CD8-positive, alpha-beta memory T cell (primary cell): ENCODE results near the gene UNC5C. TPM values are rescaled to one million over a fixed set of nuclear protein-coding genes. Genes with fewer than 3 reads are reported as not detected.

Experiments used
- CTCF ChIA-PET: fragments of 350-600 bp; sonication (Branson Sonifier 250); formaldehyde crosslinking; loops from one replicate; lab custom pipeline; 2021; ENCODE audit warnings: antibody characterized with exemption; lab: Charles Lee
- POLR2A ChIA-PET: fragments of 350-600 bp; sonication (Branson Sonifier 250); formaldehyde crosslinking; loops from one replicate; lab custom pipeline; 2021; ENCODE audit warnings: antibody characterized with exemption; lab: Charles Lee
- DNase-seq, 5 donors: peaks; one replicate each; pipeline versions ENCODE4 v3.0.0 to v3.0.0-alpha.2; 2020 to 2022; ENCODE audit warnings: mixed read lengths in 1 of 5
- H3K27ac ChIP-seq: one replicate; pipeline ENCODE4 v1.7.0; 2013; ENCODE audit warnings: low read depth, mild to moderate bottlenecking, low read length, moderate library complexity
- H3K27me3 ChIP-seq: 2 replicates; pipeline ENCODE4 v1.7.0; 2013; ENCODE audit warnings: low read length, mild to moderate bottlenecking; ENCODE audit not compliant: insufficient read depth, poor library complexity, severe bottlenecking
- H3K36me3 ChIP-seq: 2 replicates; pipeline ENCODE4 v1.7.0; 2013; ENCODE audit warnings: mild to moderate bottlenecking, low read length, moderate library complexity; ENCODE audit not compliant: insufficient read depth
- H3K4me1 ChIP-seq: 2 replicates; pipeline ENCODE4 v1.7.0; 2013; ENCODE audit warnings: mild to moderate bottlenecking, low read length, moderate library complexity; ENCODE audit not compliant: insufficient read depth
- H3K4me3 ChIP-seq: 2 replicates; pipeline ENCODE4 v1.7.0; 2013; ENCODE audit warnings: mild to moderate bottlenecking, low read length
- H3K9me3 ChIP-seq: 2 replicates; pipeline ENCODE4 v1.7.0; 2013; ENCODE audit warnings: mild to moderate bottlenecking, low read length
- H3K27ac Mint-ChIP-seq, 8 donors: one replicate each; pipeline ENCODE4 v1.8.0; 2020 to 2021; ENCODE audit warnings: mixed read lengths in 8 of 8, mild to moderate bottlenecking in 6 of 8, inconsistent platforms in 3 of 8, moderate library complexity in 3 of 8
- H3K27me3 Mint-ChIP-seq, 2 donors: one replicate each; pipeline ENCODE4 v1.8.0; 2020 to 2021; ENCODE audit warnings: mixed read lengths in 2 of 2, mild to moderate bottlenecking in 1 of 2, moderate library complexity in 1 of 2
- H3K36me3 Mint-ChIP-seq, 3 donors: one replicate each; pipeline ENCODE4 v1.8.0; 2020 to 2021; ENCODE audit warnings: mixed read lengths in 3 of 3, inconsistent platforms in 1 of 3, mild to moderate bottlenecking in 1 of 3
- H3K4me1 Mint-ChIP-seq, 3 donors: one replicate each; pipeline ENCODE4 v1.8.0; 2020 to 2021; ENCODE audit warnings: mixed read lengths in 3 of 3, inconsistent platforms in 1 of 3, mild to moderate bottlenecking in 1 of 3
- H3K4me3 Mint-ChIP-seq, 7 donors: one replicate each; pipeline ENCODE4 v1.8.0; 2020 to 2021; ENCODE audit warnings: mixed read lengths in 7 of 7, mild to moderate bottlenecking in 6 of 7, moderate library complexity in 4 of 7, inconsistent platforms in 2 of 7
- H3K9me3 Mint-ChIP-seq, 5 donors: one replicate each; pipeline ENCODE4 v1.8.0; 2020 to 2022; ENCODE audit warnings: mixed read lengths in 5 of 5, mild to moderate bottlenecking in 3 of 5, moderate library complexity in 2 of 5, inconsistent platforms in 1 of 5
- polyA plus RNA-seq: library from polyadenylated mRNA; unstranded; fragments of 300-500 nt; fragmentation: Illumina TruSeq; gene quantifications from one replicate; pipeline ENCODE4 v1.2.3, GENCODE V29; 2021
- total RNA-seq, 2 experiments: library from RNA; stranded (reverse); gene quantifications; one replicate each; pipeline ENCODE4 v1.2.3, GENCODE V29; 2021

Gene UNC5C
- total and polyA plus RNA-seq, 3 experiments from 2014 or later = not detected

DNA sequence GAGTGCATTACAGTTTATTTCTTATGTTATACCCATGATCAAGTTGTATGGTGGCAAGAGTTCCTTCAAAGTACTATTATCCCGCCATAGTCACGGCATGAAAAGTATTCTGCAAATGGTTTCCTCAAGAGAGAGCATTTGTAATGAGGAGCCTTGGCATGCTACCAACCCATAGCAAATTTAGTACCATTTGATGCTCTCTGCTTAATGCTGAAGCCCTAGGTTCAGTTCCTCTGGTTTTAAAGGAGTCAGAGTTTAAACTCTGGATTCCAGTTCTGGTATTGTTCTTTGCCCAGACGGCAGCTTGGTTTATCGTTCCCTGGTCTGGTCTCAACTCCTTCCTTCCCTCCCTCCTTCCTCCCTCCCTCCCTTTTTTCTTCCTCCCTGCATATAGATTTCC is 419.7 kb downstream of the UNC5C start:
- Histone ChIP-seq H3K4me1 (no peaks in the 10 kb centered on the region), H3K27me3 (no peaks in the 10 kb centered on the region), H3K36me3 (no peaks in the 10 kb centered on the region), H3K9me3 (no peaks in the 10 kb centered on the region), H3K27ac (no peak overlapping the region), H3K4me3 (no peak overlapping the region)
- ChIA-PET POLR2A (no interaction called here), CTCF (no interaction called here)
- H3K9me3 Mint-ChIP-seq = peaks cover 0 to 1% (median 0%) of the 10 kb centered on the region in 5 donors
- H3K27ac Mint-ChIP-seq = no peak overlapping the region
- H3K4me3 Mint-ChIP-seq = no peak overlapping the region
- DNase-seq = no peak
- H3K36me3 Mint-ChIP-seq = no peaks in the 10 kb centered on the region
- no peaks in the 10 kb centered on the region for H3K4me1 Mint-ChIP-seq
- H3K27me3 Mint-ChIP-seq = peaks cover 0 to 4% of the 10 kb centered on the region in 2 donors

DNA sequence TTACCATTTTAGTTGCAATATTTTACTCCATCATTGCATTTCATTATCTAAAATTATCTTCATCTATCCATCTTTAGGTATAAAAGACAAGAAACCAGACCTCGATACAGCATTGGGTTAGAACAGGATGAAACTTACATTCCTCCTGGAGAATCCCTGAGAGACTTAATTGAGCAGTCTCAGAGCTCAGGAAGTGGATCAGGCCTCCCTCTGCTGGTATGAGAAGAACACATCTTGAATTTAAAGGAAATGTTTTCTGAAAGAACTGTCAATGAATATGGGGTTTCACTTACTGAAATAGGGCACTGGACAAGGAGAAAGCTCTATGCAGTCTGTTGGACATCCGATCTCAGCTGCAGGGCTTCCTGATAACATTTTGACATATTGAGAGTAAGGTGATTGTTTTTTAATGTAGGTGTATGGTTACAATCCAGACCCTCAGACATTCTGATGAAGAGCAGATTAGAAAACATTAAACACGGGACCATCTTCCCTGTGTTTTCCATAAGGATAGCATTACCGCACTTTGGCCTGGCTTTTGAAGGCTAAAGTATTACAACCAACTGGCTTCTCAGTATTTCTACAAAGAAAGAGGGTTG is 423.8 kb downstream of the UNC5C start:
- no peaks in the 10 kb centered on the region for H3K4me1 ChIP-seq
- H3K27ac Mint-ChIP-seq = no peak overlapping the region
- no peak for DNase-seq
- H3K4me1 Mint-ChIP-seq = no peaks in the 10 kb centered on the region
- no peaks in the 10 kb centered on the region for H3K36me3 ChIP-seq
- H3K9me3 Mint-ChIP-seq = no peaks in the 10 kb centered on the region
- H3K27ac ChIP-seq = no peak overlapping the region
- H3K9me3 ChIP-seq = no peaks in the 10 kb centered on the region
- peaks cover 0 to 4% of the 10 kb centered on the region in 2 donors for H3K27me3 Mint-ChIP-seq
- H3K4me3 Mint-ChIP-seq = no peak overlapping the region
- no peak overlapping the region for H3K4me3 ChIP-seq
- POLR2A ChIA-PET = no interaction called here
- no peaks in the 10 kb centered on the region for H3K36me3 Mint-ChIP-seq
- no peaks in the 10 kb centered on the region for H3K27me3 ChIP-seq
- CTCF ChIA-PET = no interaction called here

DNA sequence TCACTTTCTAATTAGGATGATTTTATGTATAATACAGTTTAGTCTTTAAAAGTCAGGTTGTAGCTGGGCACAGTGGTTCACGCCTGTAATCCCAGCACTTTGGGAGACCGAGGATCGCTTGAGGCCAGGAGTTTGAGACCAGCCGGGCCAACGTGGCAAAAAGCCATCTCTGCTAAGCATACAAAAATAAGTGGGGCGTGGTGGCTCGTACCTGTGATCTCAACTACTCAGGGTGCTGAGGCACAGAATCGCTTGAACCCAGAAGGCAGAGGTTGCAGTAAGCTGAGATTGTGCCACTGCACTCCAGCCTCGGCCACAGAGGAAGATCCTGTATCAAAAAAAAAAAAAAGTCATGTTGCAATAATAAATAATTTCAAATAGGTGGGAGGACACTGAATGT is 426.8 kb downstream of the UNC5C start:
- CTCF ChIA-PET = no interaction called here
- no peak overlapping the region for H3K4me3 ChIP-seq
- Mint-ChIP-seq H3K27ac (no peak overlapping the region), H3K27me3 (peaks cover 0 to 4% of the 10 kb centered on the region in 2 donors), H3K9me3 (no peaks in the 10 kb centered on the region), H3K4me1 (no peaks in the 10 kb centered on the region), H3K36me3 (no peaks in the 10 kb centered on the region), H3K4me3 (no peak overlapping the region)
- no peak for DNase-seq
- H3K36me3 ChIP-seq = no peaks in the 10 kb centered on the region
- no peak overlapping the region for H3K27ac ChIP-seq
- H3K9me3 ChIP-seq = no peaks in the 10 kb centered on the region
- POLR2A ChIA-PET = no interaction called here
- no peaks in the 10 kb centered on the region for H3K4me1 ChIP-seq
- no peaks in the 10 kb centered on the region for H3K27me3 ChIP-seq

DNA sequence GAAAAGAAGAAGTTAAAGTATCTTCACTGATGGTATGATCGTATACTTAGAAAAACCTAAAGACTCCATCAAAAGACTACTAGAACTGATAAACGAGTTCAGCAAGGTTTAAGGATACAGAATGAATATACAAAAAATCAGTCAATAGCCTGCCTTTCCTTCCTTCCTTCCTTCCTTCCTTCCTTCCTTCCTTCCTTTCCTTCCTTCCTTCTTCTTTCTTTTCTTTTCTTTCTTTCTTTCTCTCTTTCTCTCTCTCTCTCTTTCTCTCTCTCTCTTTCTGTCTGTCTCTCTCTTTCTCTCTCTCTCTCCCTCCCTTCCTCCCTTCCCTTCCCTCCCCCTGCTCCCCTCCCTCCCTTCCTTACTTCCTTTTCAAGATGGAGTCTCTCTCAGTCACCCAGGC is 428.3 kb downstream of the UNC5C start:
- no peaks in the 10 kb centered on the region for H3K4me1 Mint-ChIP-seq
- H3K36me3 ChIP-seq = no peaks in the 10 kb centered on the region
- H3K9me3 ChIP-seq = no peaks in the 10 kb centered on the region
- H3K4me1 ChIP-seq = no peaks in the 10 kb centered on the region
- H3K9me3 Mint-ChIP-seq = no peaks in the 10 kb centered on the region
- ChIA-PET CTCF (no interaction called here), POLR2A (no interaction called here)
- no peak overlapping the region for H3K4me3 Mint-ChIP-seq
- H3K27me3 ChIP-seq = no peaks in the 10 kb centered on the region
- H3K27ac Mint-ChIP-seq = no peak overlapping the region
- no peak overlapping the region for H3K4me3 ChIP-seq
- H3K27ac ChIP-seq = no peak overlapping the region
- DNase-seq = no peak
- peaks cover 0 to 4% of the 10 kb centered on the region in 2 donors for H3K27me3 Mint-ChIP-seq
- no peaks in the 10 kb centered on the region for H3K36me3 Mint-ChIP-seq

DNA sequence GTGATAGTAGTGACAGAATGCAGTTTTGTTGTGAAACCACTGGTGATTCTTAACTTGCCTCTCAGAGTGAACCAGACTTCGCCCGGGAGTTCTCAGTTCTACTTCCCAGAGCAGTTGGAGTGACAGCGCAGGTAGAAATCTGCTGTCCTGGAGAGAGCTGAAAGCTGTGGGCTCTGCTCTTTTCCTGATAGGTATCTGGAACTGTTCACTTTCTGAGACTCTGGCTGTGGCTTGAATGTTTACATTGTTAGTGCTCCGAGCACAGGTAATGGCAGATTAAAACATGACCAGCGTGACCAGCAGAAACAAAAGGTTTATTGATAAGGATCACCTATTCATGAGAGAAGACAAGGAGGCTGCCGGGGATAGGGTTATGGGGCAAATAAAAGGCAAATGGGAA is 430.3 kb downstream of the UNC5C start:
- H3K27ac ChIP-seq = no peak overlapping the region
- no peaks in the 10 kb centered on the region for H3K27me3 ChIP-seq
- Mint-ChIP-seq H3K27me3 (no peaks in the 10 kb centered on the region), H3K27ac (no peak overlapping the region), H3K9me3 (no peaks in the 10 kb centered on the region), H3K36me3 (no peaks in the 10 kb centered on the region), H3K4me3 (no peak overlapping the region), H3K4me1 (no peaks in the 10 kb centered on the region)
- H3K4me3 ChIP-seq = no peak overlapping the region
- ChIA-PET POLR2A (no interaction called here), CTCF (no interaction called here)
- H3K36me3 ChIP-seq = no peaks in the 10 kb centered on the region
- H3K4me1 ChIP-seq = no peaks in the 10 kb centered on the region
- no peaks in the 10 kb centered on the region for H3K9me3 ChIP-seq
- DNase-seq = no peak

DNA sequence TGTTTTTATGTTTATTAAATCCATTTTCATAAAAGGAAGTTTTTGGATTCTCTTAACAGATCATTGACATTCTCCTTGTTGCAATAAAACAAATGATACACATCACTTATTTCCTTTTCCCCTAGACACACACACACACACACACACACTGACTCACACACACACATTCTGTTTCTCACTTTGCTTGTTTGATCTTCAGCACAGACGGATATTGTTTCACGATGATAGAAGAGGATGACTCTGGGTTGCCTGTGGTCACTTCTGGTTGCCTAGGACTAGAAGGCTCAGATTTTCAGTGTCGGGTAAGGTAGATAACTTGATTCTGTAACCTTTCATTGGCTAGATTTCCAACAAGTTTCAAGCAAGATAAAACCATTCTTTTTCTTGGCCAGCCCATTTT is 434.3 kb downstream of the UNC5C start:
- H3K36me3 Mint-ChIP-seq = no peaks in the 10 kb centered on the region
- H3K9me3 Mint-ChIP-seq = no peaks in the 10 kb centered on the region
- Histone ChIP-seq H3K4me3 (no peak overlapping the region), H3K36me3 (no peaks in the 10 kb centered on the region), H3K4me1 (no peaks in the 10 kb centered on the region), H3K27me3 (no peaks in the 10 kb centered on the region), H3K9me3 (no peaks in the 10 kb centered on the region), H3K27ac (no peak overlapping the region)
- no peaks in the 10 kb centered on the region for H3K27me3 Mint-ChIP-seq
- no peak for DNase-seq
- no peak overlapping the region for H3K27ac Mint-ChIP-seq
- ChIA-PET CTCF (no interaction called here), POLR2A (no interaction called here)
- H3K4me3 Mint-ChIP-seq = no peak overlapping the region
- no peaks in the 10 kb centered on the region for H3K4me1 Mint-ChIP-seq
